ENCODE data around the gene ZMYND12. TPM values are rescaled to one million over a fixed set of nuclear protein-coding genes. Genes with fewer than 3 reads are reported as not detected.
"Not testable (repeated sequence)": the region's sequence is repeated elsewhere in the genome, so short reads cannot be mapped to it uniquely, and the experiment has no call there.

Gene ZMYND12
- total and polyA plus RNA-seq, 2 of the 4 experiments (the other 2 are of a cell fraction), result under 0.01 to 0.03 TPM

DNA sequence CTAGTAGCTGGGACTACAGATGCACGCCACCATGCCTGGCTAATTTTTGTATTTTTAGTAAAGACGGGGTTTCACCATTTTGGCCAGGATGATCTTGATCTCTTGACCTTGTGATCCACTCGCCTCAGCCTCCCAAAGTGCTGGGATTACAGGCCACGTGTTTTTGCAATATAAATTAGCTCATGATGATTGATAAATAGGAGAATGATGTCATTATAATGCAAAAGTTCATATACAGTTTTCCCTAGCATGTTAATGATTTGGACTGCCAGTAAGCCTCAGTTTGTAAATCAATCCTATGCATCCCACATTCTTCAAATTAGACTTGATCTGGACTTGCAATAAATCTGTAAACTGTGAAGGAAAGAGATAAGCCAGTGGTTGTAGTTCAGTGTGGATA, 21.5 kb upstream of the ZMYND12 start:
- H3K4ac ChIP-seq (ENCODE audit: low read depth, low read length); DNase-seq; H3K9ac ChIP-seq (ENCODE audit: low read depth, low read length); in situ Hi-C loops (cut with MboI; ENCODE audit: low sequenced_read_pairs); H4K5ac ChIP-seq (ENCODE audit: low read depth, low read length); H3K23ac ChIP-seq (ENCODE audit: low read depth, low read length); H2BK15ac ChIP-seq (ENCODE audit: low read depth, low read length); H4K20me1 ChIP-seq (ENCODE audit: insufficient read depth, low read length); H3K27me3 ChIP-seq (ENCODE audit: control insufficient read depth, insufficient read depth, low read length); ATAC-seq (ENCODE audit: low read depth); H2BK20ac ChIP-seq (ENCODE audit: low read depth, low read length); H3K4me3 ChIP-seq (ENCODE audit: insufficient read depth, low read depth, low read length); H3K4me1 ChIP-seq (ENCODE audit: control insufficient read depth, insufficient read depth, low read length); H4K8ac ChIP-seq (ENCODE audit: low read depth in 2 of 2, low read length in 2 of 2); H2BK5ac ChIP-seq (ENCODE audit: low read depth, low read length, poor library complexity, severe bottlenecking); H3K56ac ChIP-seq (ENCODE audit: extremely low read depth, insufficient read depth, low read length); dilution Hi-C loops (cut with HindIII; ENCODE audit: low sequenced_read_pairs, unreplicated experiment); intact Hi-C loops (cut with micrococcal nuclease); POLR2A ChIA-PET (ENCODE audit: unreplicated experiment); H3K79me1 ChIP-seq (ENCODE audit: low read depth in 1 of 2, low read length in 2 of 2); H3K4me2 ChIP-seq (ENCODE audit: low read depth, low read length); H2AK5ac ChIP-seq (ENCODE audit: low read depth, low read length); H2AFZ ChIP-seq (replicated peaks; ENCODE audit: low read length, poor library complexity); H3K9me1 ChIP-seq (ENCODE audit: insufficient read depth, low read length); H3K14ac ChIP-seq (replicated peaks; ENCODE audit: low read depth, low read length); H2AK9ac ChIP-seq (replicated peaks; ENCODE audit: low read depth, low read length, poor library complexity); CTCF ChIA-PET; H4K91ac ChIP-seq (ENCODE audit: insufficient read depth, low read depth, low read length); H2BK120ac ChIP-seq (ENCODE audit: low read depth, low read length); H3K9me3 ChIP-seq (ENCODE audit: control insufficient read depth, insufficient read depth, low read length); H3K18ac ChIP-seq (ENCODE audit: low read depth, low read length); BruUV-seq (replicated peaks); H3K36me3 ChIP-seq (ENCODE audit: control insufficient read depth, insufficient read depth, low read length); H3K27ac ChIP-seq (ENCODE audit: insufficient read depth, low read length): not testable (repeated sequence)
- 53% methylated on average over 2 of the region's 4 CpGs; no CpG with 5 or more reads in 1 of the 2 experiments for whole genome bisulfite sequencing, 2 experiments (ENCODE audit: extremely low coverage in 2 of 2, insufficient read length in 1 of 2)

All from IMR-90 (cell line).